Spleen (tissue), 11 donors: ENCODE results near the gene SLC22A2. TPM values are rescaled to one million over a fixed set of nuclear protein-coding genes. Genes with fewer than 3 reads are reported as not detected.

Experiments
- DNase-seq: peaks from one replicate; pipeline ENCODE4 v3.0.0-alpha.2; 2020
- H3K27ac ChIP-seq, 8 donors: fragments of 200-600 bp; sonication (generic) in 7 of 8; 1 replicate in 4 of 8; 2 replicates in 4 of 8; pipeline versions ENCODE4 v1.5.0 to v1.8.0; 2016 to 2021; ENCODE audit warnings: inconsistent platforms in 4 of 8, mild to moderate bottlenecking in 4 of 8, moderate library complexity in 1 of 8
- H3K27me3 ChIP-seq, 7 donors: fragments of 200-600 bp; sonication (generic) in 6 of 7; replicated peaks in 1 of 7; 1 replicate in 4 of 7; 2 replicates in 3 of 7; pipeline versions ENCODE4 v1.5.0 to v1.8.0; 2016 to 2021; ENCODE audit warnings: inconsistent platforms in 3 of 7, mild to moderate bottlenecking in 1 of 7
- H3K36me3 ChIP-seq, 6 donors: fragments of 200-600 bp; sonication (generic) in 5 of 6; 1 replicate in 4 of 6; 2 replicates in 2 of 6; pipeline versions ENCODE4 v1.5.0 to v1.8.0; 2016 to 2021; ENCODE audit warnings: inconsistent platforms in 2 of 6
- H3K4me1 ChIP-seq, 6 donors: fragments of 200-600 bp; sonication (generic) in 5 of 6; 1 replicate in 3 of 6; 2 replicates in 3 of 6; pipeline versions ENCODE4 v1.5.0 to v1.8.0; 2016 to 2021; ENCODE audit warnings: inconsistent platforms in 3 of 6
- H3K4me3 ChIP-seq, 8 donors: fragments of 200-600 bp; sonication (generic) in 7 of 8; 1 replicate in 4 of 8; 2 replicates in 4 of 8; pipeline versions ENCODE4 v1.5.0 to v1.8.0; 2016 to 2021; ENCODE audit warnings: inconsistent platforms in 4 of 8, mild to moderate bottlenecking in 4 of 8, moderate library complexity in 2 of 8
- H3K9me3 ChIP-seq, 8 donors: fragments of 200-600 bp; sonication (generic) in 7 of 8; 1 replicate in 4 of 8; 2 replicates in 4 of 8; pipeline versions ENCODE4 v1.5.0 to v1.8.0; 2016 to 2021; ENCODE audit warnings: inconsistent platforms in 4 of 8
- POLR2A ChIP-seq, 3 donors: fragments of 450-650 bp; IDR thresholded peaks; one replicate each; pipeline ENCODE4 v1.5.1; 2017; ENCODE audit warnings: antibody characterized with exemption in 3 of 3, mild to moderate bottlenecking in 1 of 3
- POLR2AphosphoS5 ChIP-seq, 3 donors: sonication (generic); formaldehyde crosslinking; IDR thresholded peaks; one replicate each; pipeline ENCODE4 v1.5.1; 2017; ENCODE audit warnings: antibody characterized with exemption in 3 of 3
- WGBS, 5 donors: extraction: QIAGEN DNeasy Blood & Tissue Kit in 3 of 5; methylation state at CpG; one replicate each; pipeline versions ENCODE4 v1.1.5 to v1.1.7; 2013 to 2018; 5-methylcytosine and 5-hydroxymethylcytosine counted together
- intact Hi-C: fragments of 100-400 bp; cut with DNase I; formaldehyde crosslinking; loops from one replicate; pipeline ENCODE4 v1.15.0; 2023; ENCODE audit warnings: low total_unique reads
- polyA plus RNA-seq, 3 donors: library from polyadenylated mRNA; stranded (reverse); fragments of 200-250 nt; gene quantifications; one replicate each; pipeline ENCODE4 v1.2.1, GENCODE V29; 2013
- total RNA-seq, 7 donors: library from RNA; depleted of rRNA in 3 of 7; stranded (reverse); fragments of >200 nt in 3 of 7; fragmentation: NEBNext Ultra II Directional in 4 of 7; extraction: Animal tissue kit (Norgen Biotek cat#: 25700) in 4 of 7; gene quantifications; one replicate each; pipeline versions ENCODE4 v1.1.0 to v1.2.1, GENCODE V29; 2016 to 2021
- TF ChIP-seq, protein P1 (sequence below), 11 experiments: fragments of 200-600 bp in 7 of 11; fragments of 450-650 bp in 4 of 11; sonication (generic) in 4 of 11; IDR thresholded peaks in 8 of 11; conservative IDR thresholded peaks in 3 of 11; 1 replicate in 7 of 11; 2 replicates in 4 of 11; pipeline versions ENCODE4 v1.4.0 to v1.8.0; 2016 to 2021; ENCODE audit warnings: antibody characterized with exemption in 11 of 11, inconsistent platforms in 4 of 11, mild to moderate bottlenecking in 1 of 11
- donor health status: healthy with polysubstance abuse.
- donor health status: DM: no; HTN: no; CAD: no; lungs with moderate emphysema.
- donor health status: DM: no; HTN: no; CAD: no.
- donor health status: Bipolar disorder and iron deficiency.
- donor health status: healthy.
- donor health status: DM: no; HTN: no; CAD: no.
- donor health status: DM: yes; HTN: yes; CAD: no.

SLC22A2 gene
- total and polyA plus RNA-seq, 10 donors: not detected

DNA sequence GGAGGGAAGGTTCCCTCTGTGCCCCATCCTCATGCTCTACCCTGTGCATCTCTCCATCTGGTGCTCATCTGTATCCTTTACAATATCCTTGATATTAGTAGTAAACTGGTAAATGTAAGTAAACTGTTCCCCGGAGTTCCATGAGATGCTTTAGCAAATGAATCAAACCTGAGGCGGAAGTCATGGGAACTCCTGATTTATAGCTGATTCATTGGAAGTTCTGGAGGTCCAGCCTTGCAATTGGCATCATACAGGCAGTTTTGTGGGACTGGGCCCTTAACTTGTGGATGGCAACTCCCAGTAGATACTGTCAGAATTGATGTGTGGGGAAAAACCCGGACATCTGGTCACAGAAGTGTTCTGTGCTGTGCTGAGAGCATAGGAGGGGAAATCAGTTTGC, 11.2 kb upstream of the SLC22A2 start:
- Histone ChIP-seq H3K36me3 (no peaks in the 10 kb centered on the region), H3K27me3 (no peaks in the 10 kb centered on the region), H3K4me3 (no peak overlapping the region), H3K9me3 (no peaks in the 10 kb centered on the region), H3K27ac (no peak overlapping the region), H3K4me1 (no peaks in the 10 kb centered on the region)
- intact Hi-C loops: no loop called here
- 84 to 94% (median 89%) methylated on average over 3 of the region's 3 CpGs for whole genome bisulfite sequencing, 5 donors
- no peak for DNase-seq
- TF ChIP-seq, protein P1, sequence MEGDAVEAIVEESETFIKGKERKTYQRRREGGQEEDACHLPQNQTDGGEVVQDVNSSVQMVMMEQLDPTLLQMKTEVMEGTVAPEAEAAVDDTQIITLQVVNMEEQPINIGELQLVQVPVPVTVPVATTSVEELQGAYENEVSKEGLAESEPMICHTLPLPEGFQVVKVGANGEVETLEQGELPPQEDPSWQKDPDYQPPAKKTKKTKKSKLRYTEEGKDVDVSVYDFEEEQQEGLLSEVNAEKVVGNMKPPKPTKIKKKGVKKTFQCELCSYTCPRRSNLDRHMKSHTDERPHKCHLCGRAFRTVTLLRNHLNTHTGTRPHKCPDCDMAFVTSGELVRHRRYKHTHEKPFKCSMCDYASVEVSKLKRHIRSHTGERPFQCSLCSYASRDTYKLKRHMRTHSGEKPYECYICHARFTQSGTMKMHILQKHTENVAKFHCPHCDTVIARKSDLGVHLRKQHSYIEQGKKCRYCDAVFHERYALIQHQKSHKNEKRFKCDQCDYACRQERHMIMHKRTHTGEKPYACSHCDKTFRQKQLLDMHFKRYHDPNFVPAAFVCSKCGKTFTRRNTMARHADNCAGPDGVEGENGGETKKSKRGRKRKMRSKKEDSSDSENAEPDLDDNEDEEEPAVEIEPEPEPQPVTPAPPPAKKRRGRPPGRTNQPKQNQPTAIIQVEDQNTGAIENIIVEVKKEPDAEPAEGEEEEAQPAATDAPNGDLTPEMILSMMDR (IDR thresholded peaks at IDR 0.05 in 8 of 11, conservative IDR thresholded peaks at IDR 0.05 in 3 of 11): no peak

DNA sequence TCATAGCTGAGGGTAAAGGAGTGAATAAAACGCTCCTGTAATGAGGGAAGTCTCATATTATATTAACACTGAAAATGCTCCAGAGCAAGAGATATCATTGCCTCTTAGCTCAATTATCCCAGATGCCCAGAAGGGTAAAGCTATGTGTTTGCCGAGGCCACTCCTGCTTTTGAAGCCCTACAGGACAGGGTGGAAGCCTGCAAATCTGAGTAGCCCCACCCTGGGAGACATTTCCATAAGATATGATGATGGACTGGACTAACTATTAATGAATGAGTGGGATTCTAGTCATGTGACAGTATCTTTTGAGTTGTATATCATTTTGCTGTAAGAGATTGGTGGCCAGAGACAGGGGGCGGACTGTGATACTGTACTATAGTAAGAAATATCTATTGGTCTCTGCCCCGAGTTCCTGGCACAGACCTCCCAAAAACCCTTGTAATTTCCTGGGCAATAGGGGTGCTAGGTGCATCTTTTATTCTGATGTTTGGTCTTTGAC, 10.5 kb upstream of the SLC22A2 start:
- H3K4me3 ChIP-seq: no peak overlapping the region
- H3K36me3 ChIP-seq: no peaks in the 10 kb centered on the region
- H3K9me3 ChIP-seq: no peaks in the 10 kb centered on the region
- no peaks in the 10 kb centered on the region for H3K27me3 ChIP-seq
- intact Hi-C loops: no loop called here
- no peak overlapping the region for H3K27ac ChIP-seq
- H3K4me1 ChIP-seq: no peaks in the 10 kb centered on the region
- TF ChIP-seq, protein P1 (IDR thresholded peaks at IDR 0.05 in 8 of 11, conservative IDR thresholded peaks at IDR 0.05 in 3 of 11): no peak
- TF ChIP-seq POLR2A (IDR thresholded peaks at IDR 0.05) (no peak), POLR2AphosphoS5 (IDR thresholded peaks at IDR 0.05) (no peak)
- DNase-seq: no peak
- 73 to 91% (median 79%) methylated on average over 4 of the region's 4 CpGs for WGBS, 5 donors

DNA sequence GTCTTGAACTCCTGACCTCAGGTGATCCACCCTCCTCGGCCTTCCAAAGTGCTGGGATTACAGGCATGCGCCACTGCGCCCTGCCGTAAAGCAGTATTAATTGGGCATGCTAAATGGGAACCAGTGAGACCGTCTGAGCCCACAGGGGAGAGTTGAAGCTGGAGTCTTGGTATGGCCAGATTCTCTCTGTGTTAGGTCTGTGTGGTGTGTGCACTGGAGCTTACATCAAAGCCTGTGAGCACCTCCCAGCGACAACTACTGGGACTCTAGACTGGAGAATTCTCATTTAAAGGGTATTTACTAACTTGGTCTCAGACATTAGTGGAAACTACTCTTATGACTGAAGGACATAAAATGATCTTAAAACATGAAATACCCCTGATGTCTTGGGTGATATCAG, 8.5 kb upstream of the SLC22A2 start:
- Histone ChIP-seq H3K27ac (no peak overlapping the region), H3K9me3 (no peaks in the 10 kb centered on the region), H3K27me3 (no peaks in the 10 kb centered on the region), H3K4me1 (no peaks in the 10 kb centered on the region), H3K4me3 (no peak overlapping the region), H3K36me3 (no peaks in the 10 kb centered on the region)
- TF ChIP-seq POLR2AphosphoS5 (IDR thresholded peaks at IDR 0.05) (no peak), POLR2A (IDR thresholded peaks at IDR 0.05) (no peak)
- TF ChIP-seq, protein P1 (IDR thresholded peaks at IDR 0.05 in 8 of 11, conservative IDR thresholded peaks at IDR 0.05 in 3 of 11): no peak
- DNase-seq: no peak
- 87 to 94% (median 92%) methylated on average over 4 to 6 of the region's 6 CpGs for WGBS, 5 donors
- intact Hi-C loops: no loop called here

DNA sequence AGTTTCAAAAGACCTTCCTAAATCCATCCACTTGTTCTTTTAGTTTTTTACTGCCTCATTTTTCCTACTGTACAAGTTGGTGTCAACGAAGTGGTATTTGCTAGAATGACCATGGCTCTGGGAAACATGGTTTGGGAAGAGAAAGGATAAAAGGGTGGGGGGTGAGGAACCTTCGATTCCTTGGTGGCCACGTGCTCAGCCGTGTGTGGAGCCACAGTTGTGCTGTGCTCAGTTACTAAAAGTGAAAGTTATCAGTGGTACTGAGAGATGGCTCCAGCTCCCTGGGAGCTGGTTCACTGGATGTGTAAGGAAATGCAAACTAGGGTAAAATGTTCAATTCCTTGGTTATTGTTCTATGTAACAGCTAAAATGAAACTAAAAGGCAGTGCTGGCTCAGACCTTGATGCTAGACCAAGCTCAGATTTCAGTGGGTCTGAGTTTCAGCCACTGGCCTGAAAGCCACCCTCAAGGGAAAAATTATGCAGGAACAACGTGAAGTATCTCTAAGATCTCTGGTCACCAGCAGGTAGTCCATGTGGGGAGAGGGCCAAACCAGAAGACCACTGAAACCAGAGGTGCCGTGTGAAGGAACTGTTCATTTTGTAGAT, 7.4 kb upstream of the SLC22A2 start:
- TF ChIP-seq POLR2AphosphoS5 (IDR thresholded peaks at IDR 0.05) (no peak), POLR2A (IDR thresholded peaks at IDR 0.05) (no peak)
- TF ChIP-seq, protein P1 (IDR thresholded peaks at IDR 0.05 in 8 of 11, conservative IDR thresholded peaks at IDR 0.05 in 3 of 11): no peak
- Histone ChIP-seq H3K9me3 (no peaks in the 10 kb centered on the region), H3K36me3 (no peaks in the 10 kb centered on the region), H3K4me1 (no peaks in the 10 kb centered on the region), H3K27ac (no peak overlapping the region), H3K27me3 (peaks cover 0 to 7% (median 0%) of the 10 kb centered on the region in 7 donors), H3K4me3 (no peak overlapping the region)
- intact Hi-C loops: no loop called here
- no peak for DNase-seq
- WGBS, 5 donors: 63 to 76% (median 65%) methylated on average over 6 of the region's 6 CpGs
